ENCODE results near the gene COMMD2. TPM values are rescaled to one million over a fixed set of nuclear protein-coding genes. Genes with fewer than 3 reads are reported as not detected.

COMMD2 gene
- total RNA-seq, 2 donors from 2014 or later = 65.3 to 77.0 TPM

- DNase-seq = no peak
- H3K27me3 ChIP-seq (ENCODE audit: control insufficient read depth, insufficient read depth, low read length, poor library complexity, severe bottlenecking) = no peaks in the 10 kb centered on the region
- H3K36me3 ChIP-seq (ENCODE audit: control insufficient read depth, insufficient read depth, low read length) = peaks cover 46% of the 10 kb centered on the region
- 8 to 16% methylated on average over 2 to 4 of the region's 4 CpGs for WGBS, 2 experiments (ENCODE audit: insufficient coverage in 1 of 2, insufficient read length in 1 of 2)
- peak overlapping the region; percentile 81 for H3K9ac ChIP-seq (ENCODE audit: extremely low read depth, low read length, poor library complexity, severe bottlenecking)
- Mint-ChIP-seq H3K27me3 (ENCODE audit: insufficient read depth) (no peaks in the 10 kb centered on the region), H3K4me3 (peak overlapping the region; percentile 95), H3K27ac (peak overlapping the region; percentile 99), H3K36me3 (ENCODE audit: low read depth) (peaks cover 38% of the 10 kb centered on the region), H3K4me1 (peaks cover 26% of the 10 kb centered on the region), H3K9me3 (no peaks in the 10 kb centered on the region)
- H3K4me3 ChIP-seq (ENCODE audit: low read length) = peak overlapping the region; percentile 98
- no peak for TF ChIP-seq CTCF (conservative IDR thresholded peaks at IDR 0.05)
- H3K4me1 ChIP-seq (ENCODE audit: control insufficient read depth, insufficient read depth, low read length) = peaks cover 2% of the 10 kb centered on the region
- no peaks in the 10 kb centered on the region for H3K9me3 ChIP-seq (ENCODE audit: control insufficient read depth, low read length)
- no peak overlapping the region for H3K27ac ChIP-seq (ENCODE audit: low read depth, low read length)
Observed at GRCh38 chr3:149751551-149751950, 738 bp downstream of the COMMD2 start.

- Histone ChIP-seq H3K4me3 (ENCODE audit: low read length) (no peak overlapping the region), H3K4me1 (ENCODE audit: control insufficient read depth, insufficient read depth, low read length) (no peaks in the 10 kb centered on the region), H3K36me3 (ENCODE audit: control insufficient read depth, insufficient read depth, low read length) (peaks cover 98% of the 10 kb centered on the region), H3K27me3 (ENCODE audit: control insufficient read depth, insufficient read depth, low read length, poor library complexity, severe bottlenecking) (no peaks in the 10 kb centered on the region), H3K9me3 (ENCODE audit: control insufficient read depth, low read length) (no peaks in the 10 kb centered on the region), H3K9ac (ENCODE audit: extremely low read depth, low read length, poor library complexity, severe bottlenecking) (no peak overlapping the region), H3K27ac (ENCODE audit: low read depth, low read length) (no peak overlapping the region)
- Mint-ChIP-seq H3K4me3 (no peak overlapping the region), H3K27me3 (ENCODE audit: insufficient read depth) (no peaks in the 10 kb centered on the region), H3K27ac (no peak overlapping the region), H3K4me1 (peaks cover 7% of the 10 kb centered on the region), H3K36me3 (ENCODE audit: low read depth) (peaks cover 68% of the 10 kb centered on the region), H3K9me3 (no peaks in the 10 kb centered on the region)
- no peak for DNase-seq
- 86 to 94% methylated on average over 3 of the region's 3 CpGs for WGBS, 2 experiments (ENCODE audit: insufficient coverage in 1 of 2, insufficient read length in 1 of 2)
- no peak for TF ChIP-seq CTCF (conservative IDR thresholded peaks at IDR 0.05)
Observed at GRCh38 chr3:149744606-149745005, 7.7 kb downstream of the COMMD2 start.

GRCh38 chr3:149744151-149744550, 8.1 kb downstream of the COMMD2 start:
- Mint-ChIP-seq H3K4me1 (peaks cover 8% of the 10 kb centered on the region), H3K9me3 (no peaks in the 10 kb centered on the region), H3K36me3 (ENCODE audit: low read depth) (peaks cover 65% of the 10 kb centered on the region), H3K27me3 (ENCODE audit: insufficient read depth) (no peaks in the 10 kb centered on the region), H3K27ac (no peak overlapping the region), H3K4me3 (no peak overlapping the region)
- no peak overlapping the region for H3K4me3 ChIP-seq (ENCODE audit: low read length)
- peaks cover 98% of the 10 kb centered on the region for H3K36me3 ChIP-seq (ENCODE audit: control insufficient read depth, insufficient read depth, low read length)
- H3K9ac ChIP-seq (ENCODE audit: extremely low read depth, low read length, poor library complexity, severe bottlenecking) = no peak overlapping the region
- H3K4me1 ChIP-seq (ENCODE audit: control insufficient read depth, insufficient read depth, low read length) = no peaks in the 10 kb centered on the region
- no peaks in the 10 kb centered on the region for H3K9me3 ChIP-seq (ENCODE audit: control insufficient read depth, low read length)
- TF ChIP-seq CTCF (conservative IDR thresholded peaks at IDR 0.05) = no peak
- DNase-seq = no peak
- H3K27me3 ChIP-seq (ENCODE audit: control insufficient read depth, insufficient read depth, low read length, poor library complexity, severe bottlenecking) = no peaks in the 10 kb centered on the region
- H3K27ac ChIP-seq (ENCODE audit: low read depth, low read length) = no peak overlapping the region

Measured in endodermal cell (in vitro differentiated cells).